HL-60 (cell line): ENCODE results near the gene SH2B3.

Experiments
- DNase-seq, 2 experiments: peaks; one replicate each; pipeline ENCODE4 v3.0.0-alpha.2; 2010 to 2020; ENCODE audit warnings: low read depth in 1 of 2, low spot score in 1 of 2
- H3K27ac ChIP-seq: fragments of 250-450 bp; sonication (Bioruptor Pico); replicated peaks from 2 replicates; pipeline ENCODE4 v1.5.1; 2020; ENCODE audit warnings: mild to moderate bottlenecking, moderate library complexity
- H3K27me3 ChIP-seq: fragments of 250-450 bp; sonication (Bioruptor Pico); 2 replicates; pipeline ENCODE4 v1.5.1; 2021; ENCODE audit warnings: mild to moderate bottlenecking, moderate library complexity; ENCODE audit not compliant: insufficient read depth, poor library complexity, severe bottlenecking
- H3K4me3 ChIP-seq: replicated peaks from 2 replicates; pipeline ENCODE4 v1.5.1; 2011; ENCODE audit warnings: mild to moderate bottlenecking, control low read depth, low read length; ENCODE audit not compliant: insufficient read depth
- CTCF ChIP-seq: IDR thresholded peaks from one replicate; pipeline ENCODE4 v1.5.1; 2011; ENCODE audit warnings: low read length, control low read depth, inconsistent platforms; ENCODE audit not compliant: insufficient read depth
- GABPA ChIP-seq: IDR thresholded peaks from 2 replicates; pipeline ENCODE4 v1.6.1; 2012; ENCODE audit warnings: low read depth
- POLR2AphosphoS5 ChIP-seq: IDR thresholded peaks from 2 replicates; pipeline ENCODE4 v1.6.1; 2012; ENCODE audit warnings: low read depth
- SPI1 ChIP-seq: IDR thresholded peaks from 2 replicates; pipeline ENCODE4 v1.6.1; 2012; ENCODE audit warnings: low read depth, mild to moderate bottlenecking, borderline replicate concordance
- TF ChIP-seq, protein P1 (sequence below): IDR thresholded peaks from 2 replicates; pipeline ENCODE4 v1.6.1; 2012; ENCODE audit warnings: low read depth; ENCODE audit not compliant: insufficient replicate concordance

SH2B3 gene

DNA sequence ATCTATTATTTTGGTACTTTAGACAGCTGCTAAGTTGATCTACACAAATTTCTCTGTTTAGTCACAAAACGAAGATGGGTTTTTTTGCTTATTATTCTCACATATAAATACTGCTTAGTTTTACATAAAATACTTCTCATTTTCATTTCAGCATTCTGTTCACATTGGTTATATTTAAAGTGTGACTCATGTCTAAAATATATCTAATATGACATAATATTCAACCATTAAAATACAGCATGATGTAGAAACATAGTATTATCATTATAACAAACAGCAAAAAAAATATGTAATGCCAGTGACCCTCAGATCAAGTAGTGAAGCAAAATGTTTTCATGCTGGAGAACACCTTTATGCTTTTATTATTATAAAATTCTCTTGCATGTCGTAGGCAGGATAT is 63.7 kb downstream of the SH2B3 start:
- TF ChIP-seq POLR2AphosphoS5 (no peak), SPI1 (no peak), CTCF (no peak)
- TF ChIP-seq, protein P1, sequence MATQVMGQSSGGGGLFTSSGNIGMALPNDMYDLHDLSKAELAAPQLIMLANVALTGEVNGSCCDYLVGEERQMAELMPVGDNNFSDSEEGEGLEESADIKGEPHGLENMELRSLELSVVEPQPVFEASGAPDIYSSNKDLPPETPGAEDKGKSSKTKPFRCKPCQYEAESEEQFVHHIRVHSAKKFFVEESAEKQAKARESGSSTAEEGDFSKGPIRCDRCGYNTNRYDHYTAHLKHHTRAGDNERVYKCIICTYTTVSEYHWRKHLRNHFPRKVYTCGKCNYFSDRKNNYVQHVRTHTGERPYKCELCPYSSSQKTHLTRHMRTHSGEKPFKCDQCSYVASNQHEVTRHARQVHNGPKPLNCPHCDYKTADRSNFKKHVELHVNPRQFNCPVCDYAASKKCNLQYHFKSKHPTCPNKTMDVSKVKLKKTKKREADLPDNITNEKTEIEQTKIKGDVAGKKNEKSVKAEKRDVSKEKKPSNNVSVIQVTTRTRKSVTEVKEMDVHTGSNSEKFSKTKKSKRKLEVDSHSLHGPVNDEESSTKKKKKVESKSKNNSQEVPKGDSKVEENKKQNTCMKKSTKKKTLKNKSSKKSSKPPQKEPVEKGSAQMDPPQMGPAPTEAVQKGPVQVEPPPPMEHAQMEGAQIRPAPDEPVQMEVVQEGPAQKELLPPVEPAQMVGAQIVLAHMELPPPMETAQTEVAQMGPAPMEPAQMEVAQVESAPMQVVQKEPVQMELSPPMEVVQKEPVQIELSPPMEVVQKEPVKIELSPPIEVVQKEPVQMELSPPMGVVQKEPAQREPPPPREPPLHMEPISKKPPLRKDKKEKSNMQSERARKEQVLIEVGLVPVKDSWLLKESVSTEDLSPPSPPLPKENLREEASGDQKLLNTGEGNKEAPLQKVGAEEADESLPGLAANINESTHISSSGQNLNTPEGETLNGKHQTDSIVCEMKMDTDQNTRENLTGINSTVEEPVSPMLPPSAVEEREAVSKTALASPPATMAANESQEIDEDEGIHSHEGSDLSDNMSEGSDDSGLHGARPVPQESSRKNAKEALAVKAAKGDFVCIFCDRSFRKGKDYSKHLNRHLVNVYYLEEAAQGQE: no peak
- Histone ChIP-seq H3K4me3 (no peak overlapping the region), H3K27me3 (no peaks in the 10 kb centered on the region), H3K27ac (no peak overlapping the region)
- DNase-seq: no peak

- peak overlapping the region; percentile 32 for H3K27ac ChIP-seq
- TF ChIP-seq, protein P1: no peak
- no peak for TF ChIP-seq CTCF
- TF ChIP-seq POLR2AphosphoS5: no peak
- TF ChIP-seq SPI1: no peak
- TF ChIP-seq GABPA: no peak
- H3K4me3 ChIP-seq: no peak overlapping the region
- no peaks in the 10 kb centered on the region for H3K27me3 ChIP-seq
- peak in 1 of 2 experiments; percentile 12 for DNase-seq
Measured at GRCh38 chr12:111471236-111471635, 65.5 kb downstream of the SH2B3 start.

DNA sequence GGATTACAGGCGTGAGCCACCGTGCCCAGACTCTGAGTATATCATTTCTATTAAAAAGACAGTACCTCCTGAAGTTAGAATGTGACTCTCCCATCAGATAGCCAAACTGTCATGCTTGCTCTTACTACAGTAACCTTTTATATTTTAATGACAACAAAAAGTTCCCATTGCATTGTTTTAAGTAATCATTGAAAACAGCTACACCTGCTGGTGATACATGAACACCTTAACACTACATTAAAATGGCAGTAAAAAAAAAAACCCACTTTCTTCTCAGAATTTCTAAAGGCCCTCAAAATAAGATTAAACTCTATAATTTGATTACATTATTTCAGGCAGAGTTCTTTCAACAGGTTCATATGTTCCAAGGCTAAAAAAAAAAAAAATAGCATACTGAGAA is 76.7 kb downstream of the SH2B3 start:
- no peak for TF ChIP-seq POLR2AphosphoS5
- H3K27me3 ChIP-seq: no peaks in the 10 kb centered on the region
- no peak overlapping the region for H3K4me3 ChIP-seq
- no peak overlapping the region for H3K27ac ChIP-seq
- no peak for DNase-seq

- no peak for DNase-seq
- Histone ChIP-seq H3K4me3 (no peak overlapping the region), H3K27ac (no peak overlapping the region), H3K27me3 (no peaks in the 10 kb centered on the region)
- TF ChIP-seq CTCF (no peak), SPI1 (no peak), POLR2AphosphoS5 (no peak), GABPA (no peak)
- TF ChIP-seq, protein P1: no peak
Measured at GRCh38 chr12:111488271-111488670, 82.5 kb downstream of the SH2B3 start.
